ENCODE measurements around the gene CBX4.

Gene CBX4

GRCh38 chr17:79814127-79814973 is 24.9 kb downstream of the CBX4 start:
- DNase-seq (ENCODE audit: extremely low read depth in 1 of 2, low read depth in 1 of 2): no peak

GRCh38 chr17:79813297-79814126 is 25.7 kb downstream of the CBX4 start:
- no peak for DNase-seq (ENCODE audit: extremely low read depth in 1 of 2, low read depth in 1 of 2)

- no peak for DNase-seq (ENCODE audit: extremely low read depth in 1 of 2, low read depth in 1 of 2)
Observed at GRCh38 chr17:79812353-79813258, 26.6 kb downstream of the CBX4 start.

GRCh38 chr17:79811868-79812352 is 27.3 kb downstream of the CBX4 start:
- no peak for DNase-seq (ENCODE audit: extremely low read depth in 1 of 2, low read depth in 1 of 2)

- no peak for DNase-seq (ENCODE audit: extremely low read depth in 1 of 2, low read depth in 1 of 2)
Observed at GRCh38 chr17:79811011-79811867, 28.0 kb downstream of the CBX4 start.

- DNase-seq (ENCODE audit: extremely low read depth in 1 of 2, low read depth in 1 of 2): peak; percentile 40 to 70
Observed at GRCh38 chr17:79810130-79811010, 28.9 kb downstream of the CBX4 start.

GRCh38 chr17:79809530-79810129 is 29.6 kb downstream of the CBX4 start:
- DNase-seq (ENCODE audit: extremely low read depth in 1 of 2, low read depth in 1 of 2): no peak

GRCh38 chr17:79808763-79809529 is 30.3 kb downstream of the CBX4 start:
- no peak for DNase-seq (ENCODE audit: extremely low read depth in 1 of 2, low read depth in 1 of 2)

GRCh38 chr17:79806863-79807720 is 32.1 kb downstream of the CBX4 start:
- no peak for DNase-seq (ENCODE audit: extremely low read depth in 1 of 2, low read depth in 1 of 2)

- no peak for DNase-seq (ENCODE audit: extremely low read depth in 1 of 2, low read depth in 1 of 2)
Observed at GRCh38 chr17:79806446-79806760, 32.8 kb downstream of the CBX4 start.

GRCh38 chr17:79804856-79805696 is 34.2 kb downstream of the CBX4 start:
- no peak for DNase-seq (ENCODE audit: extremely low read depth in 1 of 2, low read depth in 1 of 2)

- no peak for DNase-seq (ENCODE audit: extremely low read depth in 1 of 2, low read depth in 1 of 2)
Observed at GRCh38 chr17:79803997-79804855, 35.0 kb downstream of the CBX4 start.

GRCh38 chr17:79803421-79803996 is 35.7 kb downstream of the CBX4 start:
- DNase-seq (ENCODE audit: extremely low read depth in 1 of 2, low read depth in 1 of 2): no peak

GRCh38 chr17:79802736-79803420 is 36.4 kb downstream of the CBX4 start:
- no peak for DNase-seq (ENCODE audit: extremely low read depth in 1 of 2, low read depth in 1 of 2)

Data from activated CD8-positive, alpha-beta memory T cell treated with anti-CD3 and anti-CD28 coated beads for 1 hour (primary cell).